GM18499 (cell line): ENCODE measurements around the gene SSH3.
"Not testable (repeated sequence)": the region's sequence is repeated elsewhere in the genome, so short reads cannot be mapped to it uniquely, and the experiment has no call there.

Experiments
- ATAC-seq: cut with Tn5 transposase; IDR thresholded peaks from one replicate; pipeline ENCODE4 v1.9.1; 2021; ENCODE audit warnings: moderate number of reproducible peaks; ENCODE audit not compliant: insufficient read depth, unreplicated experiment

SSH3 gene

GRCh38 chr11:67303132-67303834 lies at the start of gene SSH3:
Gene SSH3, plus strand, starts transcription at chr11:67303530. Its CDS starts 96 bp downstream, at chr11:67303626.
- no peak for ATAC-seq

DNA sequence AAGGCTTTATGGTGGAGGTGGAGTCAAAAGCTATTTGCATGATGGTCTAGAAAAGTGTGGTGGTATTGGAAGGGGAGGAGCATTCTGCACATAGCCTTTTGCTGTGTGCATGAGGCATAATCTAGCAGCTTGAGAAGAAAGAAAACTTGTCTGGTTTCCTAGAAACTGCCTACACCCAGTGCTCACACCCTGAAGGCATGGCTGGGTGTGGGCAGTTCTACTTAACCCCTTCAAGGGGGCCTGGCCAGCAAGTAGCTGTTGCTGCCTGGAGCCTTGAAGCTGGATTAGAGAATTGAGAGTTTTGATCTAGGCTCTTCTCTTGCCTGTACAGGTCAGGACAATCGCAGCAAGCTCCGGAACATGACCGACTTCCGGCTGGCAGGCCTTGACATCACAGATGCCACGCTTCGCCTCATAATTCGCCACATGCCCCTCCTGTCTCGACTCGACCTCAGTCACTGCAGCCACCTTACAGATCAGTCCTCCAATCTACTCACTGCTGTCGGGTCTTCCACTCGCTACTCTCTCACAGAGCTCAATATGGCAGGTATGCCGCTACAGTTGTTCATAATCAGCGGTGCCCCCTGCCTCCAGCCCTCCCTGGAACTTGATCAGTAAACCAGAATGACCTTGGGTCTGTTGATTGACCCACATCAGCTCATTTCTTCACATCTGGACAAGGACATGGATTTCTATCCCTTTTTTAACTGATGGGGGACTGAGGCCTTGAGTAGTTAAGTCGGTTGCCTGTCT lies 49.3 kb upstream of the SSH3 start:
- ATAC-seq: no peak

DNA sequence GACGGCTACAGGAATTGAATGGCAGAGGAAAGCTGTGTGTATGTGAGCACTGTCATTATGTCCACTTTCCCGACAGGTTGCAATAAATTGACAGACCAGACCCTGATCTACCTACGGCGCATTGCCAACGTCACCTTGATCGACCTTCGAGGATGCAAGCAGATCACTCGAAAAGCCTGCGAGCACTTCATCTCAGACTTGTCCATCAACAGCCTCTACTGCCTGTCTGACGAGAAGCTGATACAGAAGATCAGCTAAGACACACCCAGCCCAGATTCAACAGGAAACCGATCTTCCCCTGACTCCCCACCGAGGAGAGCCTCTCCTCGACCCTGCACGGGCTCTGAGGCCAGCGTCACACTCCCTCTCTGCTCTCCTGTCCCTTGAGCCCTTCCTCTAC lies 48.5 kb upstream of the SSH3 start:
- no peak for ATAC-seq

- ATAC-seq: no peak
These were observed 48.0 kb upstream of the SSH3 start for GRCh38 chr11:67255353-67255752.

- no peak for ATAC-seq
These were observed 47.5 kb upstream of the SSH3 start for GRCh38 chr11:67255864-67256263.

- ATAC-seq: no peak
These were observed 46.7 kb upstream of the SSH3 start for GRCh38 chr11:67256477-67257135.

GRCh38 chr11:67260406-67260805 lies 42.9 kb upstream of the SSH3 start:
- no peak for ATAC-seq

GRCh38 chr11:67260885-67261639 lies 42.3 kb upstream of the SSH3 start:
- not testable (repeated sequence) for ATAC-seq

DNA sequence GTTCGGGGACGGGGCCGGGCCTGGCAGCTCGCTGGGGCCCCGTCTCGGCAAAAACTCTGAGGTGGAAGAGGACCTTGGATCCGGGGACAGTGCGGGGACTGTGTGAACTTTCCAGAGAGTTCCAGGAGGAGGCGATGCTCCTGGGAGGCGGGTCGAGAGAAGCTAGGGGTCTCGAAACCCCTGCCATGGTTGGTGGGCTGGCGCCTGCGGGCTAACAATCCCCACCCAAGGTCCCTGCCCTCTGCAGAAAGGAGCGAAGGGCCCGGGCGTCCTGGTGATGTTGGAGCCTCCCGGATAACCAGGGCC lies 41.7 kb upstream of the SSH3 start:
- ATAC-seq: no peak

DNA sequence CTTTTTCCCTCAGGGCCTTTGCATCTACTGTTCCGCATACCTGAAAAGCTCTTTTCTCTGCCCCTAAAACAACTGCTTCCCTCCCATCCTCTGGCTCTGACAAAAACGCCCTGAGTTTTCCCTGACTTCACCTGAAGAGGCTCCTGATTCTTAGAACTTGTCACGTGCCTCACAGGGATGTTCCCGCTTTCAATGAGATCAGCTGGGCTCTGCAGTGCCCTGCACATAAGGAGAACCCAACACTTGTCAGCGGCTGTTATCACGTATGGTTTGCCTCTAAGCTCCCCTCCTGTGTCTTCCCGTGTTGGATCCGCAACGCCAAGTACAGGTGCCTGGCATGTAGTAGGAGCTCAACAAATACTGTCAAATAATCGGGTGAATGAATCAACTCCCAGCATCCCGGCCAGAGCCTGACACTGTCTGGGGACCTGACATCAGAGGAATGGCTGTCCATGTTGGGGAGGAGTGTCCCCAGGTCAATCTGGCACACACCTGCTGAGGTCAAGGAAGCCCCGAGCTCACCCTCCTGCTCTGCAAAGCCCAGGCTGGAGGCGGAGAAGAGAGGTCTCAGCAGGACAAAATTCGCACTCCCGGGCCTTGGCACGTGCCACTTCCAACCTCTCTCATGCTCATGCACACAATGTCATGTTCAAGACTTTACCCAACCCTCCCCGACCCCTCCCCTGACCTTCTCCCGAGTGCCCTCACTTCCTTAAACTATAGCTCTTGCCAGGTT lies 41.2 kb upstream of the SSH3 start:
- no peak for ATAC-seq

GRCh38 chr11:67262731-67263675 lies 40.3 kb upstream of the SSH3 start:
- no peak for ATAC-seq

DNA sequence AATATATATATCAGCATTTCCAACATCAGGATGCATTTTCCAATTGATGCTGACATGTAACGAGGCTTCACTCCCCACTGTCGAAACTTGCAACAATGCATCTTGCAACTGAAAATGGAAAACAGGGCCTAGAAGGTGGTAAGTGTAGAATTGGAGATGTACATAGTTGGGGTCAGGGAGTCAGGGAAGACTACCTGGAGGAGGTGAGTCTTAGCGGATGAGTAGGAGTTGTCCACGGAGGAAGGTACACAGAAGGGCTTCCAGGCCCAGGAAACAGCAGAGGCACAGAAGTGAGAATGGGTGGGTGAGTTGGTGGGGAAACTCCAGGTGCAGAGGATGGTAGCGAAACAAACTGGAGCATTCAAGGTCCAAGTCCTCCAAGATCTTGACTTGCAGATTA lies 39.1 kb upstream of the SSH3 start:
- no peak for ATAC-seq

DNA sequence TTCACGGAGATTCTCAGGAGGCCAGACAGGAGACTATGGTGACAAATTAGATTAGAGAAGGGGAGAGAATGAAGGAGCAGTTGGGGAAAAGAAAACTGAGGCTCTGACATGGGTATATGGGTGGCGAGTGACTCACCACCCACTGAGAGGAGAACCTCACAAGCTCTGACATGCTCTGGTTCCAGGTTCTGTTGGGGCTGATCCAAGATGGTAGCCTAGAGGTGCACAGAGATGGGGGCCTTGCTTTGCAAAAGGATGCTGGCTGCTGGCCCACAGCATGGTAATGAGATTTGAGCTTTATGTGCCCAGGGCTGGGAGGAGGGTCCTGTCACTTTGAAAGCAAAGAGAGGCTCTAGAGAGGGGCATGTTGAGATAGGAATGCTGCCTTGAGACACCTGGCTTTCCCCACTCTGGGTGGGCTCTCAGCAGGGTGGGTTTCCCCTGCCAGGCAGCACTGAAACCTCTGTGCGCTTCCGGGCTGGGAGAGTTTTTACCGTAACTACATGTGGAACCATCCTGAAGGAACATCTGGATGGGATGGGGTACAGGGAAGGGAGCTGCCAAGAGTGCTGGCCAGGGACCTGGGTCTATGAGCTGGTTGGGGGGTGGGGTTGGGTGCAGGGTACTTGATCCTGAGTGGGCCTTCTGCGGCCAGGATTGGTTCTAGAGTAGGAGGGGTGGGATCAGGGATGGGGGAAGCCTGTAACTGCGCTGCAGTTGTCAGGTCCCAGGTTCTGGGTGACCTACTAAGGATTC lies 38.3 kb upstream of the SSH3 start:
- ATAC-seq: no peak

DNA sequence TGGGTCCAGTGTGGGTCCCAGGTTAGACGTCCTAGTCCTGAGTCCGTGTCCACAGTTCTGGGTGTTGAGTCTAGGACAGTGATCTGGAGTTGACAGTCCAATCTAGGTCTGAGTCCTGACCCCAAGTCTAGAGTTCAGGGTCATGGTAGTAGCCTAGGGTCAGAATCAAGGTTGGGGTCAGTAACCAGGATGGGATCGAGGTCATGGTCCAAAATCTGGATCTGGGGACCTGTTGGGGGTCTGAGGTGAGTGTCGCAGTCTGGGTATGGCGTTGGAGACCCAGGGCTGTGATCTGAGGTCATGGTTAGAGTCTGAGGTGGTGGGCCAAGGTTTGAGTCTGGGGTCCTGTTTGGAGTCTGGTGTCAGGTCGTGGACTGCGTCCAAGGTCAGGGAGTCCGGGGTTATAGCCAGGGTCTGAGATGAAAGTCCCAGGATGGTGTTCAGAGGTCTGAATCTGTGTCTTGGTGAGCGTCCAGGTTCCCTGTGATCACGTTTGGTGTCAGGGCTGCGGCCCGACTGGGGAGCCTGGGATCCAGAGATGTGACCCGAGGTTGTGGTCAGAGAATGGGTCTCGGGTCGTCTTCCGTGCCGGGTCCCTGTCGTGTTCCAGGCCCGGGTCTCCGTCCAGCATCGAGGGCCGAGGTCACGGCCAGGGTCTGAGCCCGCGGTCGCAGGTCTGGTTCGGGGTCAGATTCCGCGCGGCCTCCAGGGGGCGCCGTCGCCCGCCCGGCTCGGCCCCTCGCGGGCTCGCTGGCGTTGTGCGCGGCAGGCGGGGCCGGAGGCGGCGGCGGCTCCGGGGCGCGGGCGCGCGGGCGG lies 37.5 kb upstream of the SSH3 start:
- ATAC-seq: no peak

- no peak for ATAC-seq
These were observed 36.7 kb upstream of the SSH3 start, which contains the start of gene GRK2 for GRCh38 chr11:67266449-67267187. Gene GRK2, plus strand, starts transcription at chr11:67266473. Its CDS starts 227 bp downstream, at chr11:67266700.

DNA sequence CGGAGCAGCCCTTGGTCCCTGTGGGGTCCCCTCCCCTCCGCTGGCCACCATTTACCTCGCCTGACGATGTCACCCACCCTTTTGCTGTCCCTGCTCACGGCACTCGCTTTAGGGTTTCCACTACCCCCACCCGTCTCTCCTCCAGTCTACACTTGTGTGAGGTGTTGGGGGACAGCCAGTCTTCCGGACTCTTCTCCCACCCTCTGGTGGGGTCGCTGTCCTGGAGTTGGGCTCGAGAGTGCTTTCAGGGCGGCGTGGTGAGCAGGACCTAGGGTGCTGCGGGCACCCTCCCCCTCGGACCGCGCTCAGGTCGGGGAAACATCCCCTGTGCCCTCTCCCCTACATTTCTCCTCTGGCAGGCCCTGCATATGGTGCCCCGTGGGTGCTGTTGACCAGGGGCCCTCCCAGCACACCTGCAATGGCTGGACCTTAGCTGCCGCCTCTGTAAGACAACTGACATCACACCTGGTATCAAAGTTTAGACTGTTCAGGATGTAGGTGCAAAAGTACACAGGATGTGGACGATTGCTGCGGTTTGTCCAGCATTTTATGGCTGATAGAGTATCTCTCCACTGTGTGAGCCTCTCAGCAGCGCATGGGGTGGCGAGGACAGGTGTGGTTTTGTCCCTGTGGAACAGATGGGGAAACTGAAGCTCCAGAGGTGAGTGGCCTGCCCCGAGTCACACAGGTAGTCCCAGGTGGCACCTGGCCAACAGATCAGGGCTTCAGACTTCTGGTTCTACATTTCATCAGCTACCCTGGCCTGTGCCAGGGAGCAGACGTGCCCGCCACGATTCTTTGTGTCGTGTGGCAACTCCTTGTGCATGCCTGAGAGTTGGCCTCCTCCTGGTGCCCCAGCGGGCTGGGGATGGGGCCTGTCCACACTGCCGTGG lies 35.9 kb upstream of the SSH3 start:
- no peak for ATAC-seq
